Activated CD8-positive, alpha-beta memory T cell treated with anti-CD3 and anti-CD28 coated beads, Interleukin-2, amount 50 U/mL, for 24 hours (primary cell): ENCODE data around the gene KLF13.

Source experiments
- DNase-seq: peaks from one replicate; pipeline ENCODE4 v3.0.0-alpha.2; 2020; ENCODE audit errors: extremely low read depth

Gene KLF13

DNA sequence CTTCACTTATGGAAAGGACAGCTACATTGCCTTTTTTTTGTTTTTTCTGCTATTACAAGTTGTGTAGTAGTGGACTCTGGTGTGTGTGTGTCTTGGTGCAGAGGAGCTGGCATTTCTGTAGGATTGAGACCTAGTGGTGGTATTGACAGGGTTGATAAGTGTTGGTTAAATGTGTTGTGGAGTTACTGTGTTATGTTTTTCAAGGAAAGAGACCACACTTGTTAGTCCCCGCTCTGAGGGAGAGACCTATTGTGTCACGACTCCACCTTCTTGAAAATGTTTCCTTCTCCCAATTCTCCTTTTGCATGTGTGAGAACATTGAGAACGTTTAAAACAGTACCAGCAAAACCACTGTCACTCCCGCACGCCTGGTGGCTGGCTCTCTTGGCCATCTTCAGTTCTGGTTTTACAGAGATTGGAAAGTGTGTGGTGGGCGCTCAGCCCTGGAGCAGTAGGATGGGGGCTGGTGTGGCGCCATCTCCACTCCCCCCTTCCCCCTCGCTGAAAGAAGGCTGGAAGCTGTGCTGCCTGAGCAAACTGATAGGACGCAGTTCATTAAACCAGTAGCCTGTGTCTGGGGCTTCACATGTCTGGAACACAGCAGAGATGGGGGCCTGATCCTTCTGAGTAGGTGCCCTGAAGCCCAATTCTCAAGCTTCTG, 5.5 kb downstream of the KLF13 start:
- DNase-seq, result no peak

DNA sequence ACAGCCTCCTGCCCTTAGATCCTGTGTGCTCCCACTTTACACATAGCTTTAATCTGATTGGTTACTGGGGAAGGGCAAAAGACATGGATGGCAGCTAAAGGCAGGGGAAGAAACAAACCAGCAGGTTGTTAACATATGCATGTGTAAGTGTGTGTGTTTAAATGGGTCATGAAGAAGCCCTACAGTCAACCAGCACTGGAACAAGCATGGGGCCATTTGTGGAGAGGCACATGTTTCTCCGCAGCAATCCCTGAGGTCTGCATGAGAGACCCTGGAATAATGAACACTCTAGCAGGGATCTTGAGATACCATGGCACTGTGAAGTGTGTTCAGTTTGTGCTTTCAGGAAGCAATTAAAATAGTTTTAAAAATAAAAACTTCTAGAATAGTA, 6.0 kb downstream of the KLF13 start:
- no peak for DNase-seq

DNA sequence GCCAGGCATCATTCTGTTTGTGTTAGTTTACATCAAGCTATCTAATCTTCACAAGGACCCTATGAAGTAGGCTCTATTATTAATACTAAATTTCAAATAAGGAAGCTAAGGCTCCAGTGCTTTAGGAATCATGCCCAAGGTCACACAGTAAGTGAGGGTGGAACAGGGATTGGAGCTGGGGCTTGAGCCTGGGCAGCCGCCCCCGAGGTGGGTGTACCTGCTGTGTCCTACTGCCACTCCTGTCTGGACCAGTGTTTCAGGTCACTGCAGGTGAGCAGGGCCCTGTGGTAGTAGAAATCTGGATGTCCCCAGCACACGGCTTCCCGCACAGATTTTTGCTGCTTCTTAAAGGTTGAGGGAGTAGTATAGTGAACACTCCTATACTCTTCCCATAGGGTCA, 6.5 kb downstream of the KLF13 start:
- no peak for DNase-seq

DNA sequence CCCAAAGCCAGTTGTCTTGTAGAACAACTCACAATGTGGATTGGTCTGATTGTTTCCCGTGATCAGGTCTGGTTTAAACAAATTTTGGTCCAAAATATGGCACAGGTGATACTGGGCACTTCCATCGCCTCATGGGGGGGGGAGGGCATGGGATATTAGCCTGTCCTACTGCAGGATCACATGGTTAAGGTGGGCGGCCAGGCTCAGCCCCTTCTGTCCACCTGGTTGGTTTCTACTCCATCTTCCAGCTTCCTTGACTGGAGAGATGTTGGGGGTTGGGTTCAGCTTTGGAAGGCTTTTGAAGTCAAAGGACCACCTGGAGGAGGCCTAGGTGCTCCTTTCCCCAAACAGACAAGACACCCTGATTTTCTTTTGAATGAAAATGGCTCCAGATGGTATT, 7.2 kb downstream of the KLF13 start:
- no peak for DNase-seq

DNA sequence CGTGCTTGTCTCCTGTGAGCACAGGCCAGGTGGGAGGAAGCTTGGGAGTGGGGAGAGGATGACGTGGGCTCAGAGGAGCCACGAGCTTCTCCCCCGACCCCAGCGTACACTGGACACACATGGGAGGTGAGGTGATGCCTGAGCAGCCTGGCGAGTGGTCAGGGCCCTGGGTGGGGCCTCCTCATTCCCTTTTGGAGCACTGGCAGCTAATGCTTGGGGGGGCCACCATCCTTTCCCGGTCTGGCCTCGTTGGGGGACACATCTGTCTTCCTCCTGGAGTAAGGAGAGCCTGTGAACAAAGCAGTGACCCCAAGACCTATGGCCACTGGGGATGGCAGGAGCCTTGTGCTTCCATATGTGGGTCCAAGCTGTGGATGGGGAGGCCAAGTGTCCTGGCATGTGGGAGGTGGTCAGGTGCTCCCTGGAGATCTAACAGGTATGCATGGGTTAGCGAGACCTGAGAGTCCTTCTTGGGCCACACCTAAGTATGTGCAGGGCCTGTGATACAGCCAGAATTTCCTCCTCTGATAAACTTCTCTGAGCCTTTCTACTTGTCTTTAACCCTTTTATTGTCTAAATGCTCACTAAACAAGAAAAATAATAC, 9.5 kb downstream of the KLF13 start:
- DNase-seq, result no peak

DNA sequence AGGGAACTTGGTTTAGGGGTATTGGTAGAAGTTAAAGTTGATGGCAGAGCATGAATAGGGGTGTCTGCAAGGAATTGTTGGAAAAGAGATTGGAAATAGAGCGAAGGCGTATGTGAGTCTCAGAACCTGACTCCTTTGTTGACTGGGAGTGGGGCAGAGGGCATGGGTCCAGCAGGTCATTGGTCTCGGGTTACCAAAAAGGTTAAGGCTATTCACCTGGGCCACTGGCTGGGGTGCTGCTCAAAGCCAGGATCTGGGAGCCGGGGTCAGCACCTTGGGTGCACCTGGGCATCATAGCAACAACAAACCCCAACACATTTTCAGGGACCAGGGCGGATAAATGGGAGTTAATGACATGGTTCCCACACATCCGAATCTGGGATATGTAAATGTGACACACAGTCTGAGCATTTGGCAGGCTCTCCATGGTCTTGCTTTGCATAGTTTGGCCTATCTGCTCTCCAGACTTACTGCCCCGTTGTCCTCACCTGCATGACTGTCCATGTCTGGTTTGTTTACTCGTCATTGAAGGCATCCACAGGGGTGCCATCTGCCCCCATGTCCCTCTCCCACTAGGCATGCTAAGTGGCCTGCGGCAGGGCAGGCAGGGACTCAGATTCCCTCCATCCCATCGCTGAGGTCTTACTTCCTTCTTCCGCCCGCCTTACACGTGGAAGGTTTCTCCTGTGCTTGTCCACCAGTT, 10.1 kb downstream of the KLF13 start:
- no peak for DNase-seq

DNA sequence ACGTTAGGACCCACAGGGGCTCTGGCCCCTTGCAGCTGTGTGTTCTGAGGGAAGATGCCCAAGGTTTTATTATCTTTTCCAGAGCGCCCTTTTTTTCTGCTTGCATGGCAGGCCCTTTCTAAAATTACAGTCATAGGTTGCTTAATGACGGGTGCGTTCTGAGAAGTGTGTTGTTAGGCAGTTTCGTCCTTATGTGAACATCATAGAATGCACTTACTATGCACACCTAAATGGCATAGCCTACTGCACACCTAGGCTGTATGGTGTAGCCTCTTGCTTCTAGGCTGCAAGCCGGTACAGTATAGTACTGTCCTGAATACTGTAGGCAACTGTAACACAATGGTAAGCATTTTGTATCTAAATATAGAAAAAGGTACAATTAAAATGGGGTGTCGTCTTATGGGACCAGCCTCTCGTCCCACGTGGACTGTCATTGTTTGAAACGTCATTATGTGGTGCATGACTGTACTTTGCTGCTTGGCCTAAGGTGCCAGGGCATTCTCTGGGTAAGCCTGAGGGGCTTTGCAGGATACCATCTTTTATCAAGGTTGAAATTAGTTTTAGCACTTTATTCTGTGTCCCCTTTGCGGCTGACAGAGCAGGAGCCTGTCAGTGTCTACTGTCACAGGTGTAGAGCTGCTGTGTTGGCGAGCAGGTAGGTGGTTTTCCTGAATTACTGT, 10.9 kb downstream of the KLF13 start:
- no peak for DNase-seq

DNA sequence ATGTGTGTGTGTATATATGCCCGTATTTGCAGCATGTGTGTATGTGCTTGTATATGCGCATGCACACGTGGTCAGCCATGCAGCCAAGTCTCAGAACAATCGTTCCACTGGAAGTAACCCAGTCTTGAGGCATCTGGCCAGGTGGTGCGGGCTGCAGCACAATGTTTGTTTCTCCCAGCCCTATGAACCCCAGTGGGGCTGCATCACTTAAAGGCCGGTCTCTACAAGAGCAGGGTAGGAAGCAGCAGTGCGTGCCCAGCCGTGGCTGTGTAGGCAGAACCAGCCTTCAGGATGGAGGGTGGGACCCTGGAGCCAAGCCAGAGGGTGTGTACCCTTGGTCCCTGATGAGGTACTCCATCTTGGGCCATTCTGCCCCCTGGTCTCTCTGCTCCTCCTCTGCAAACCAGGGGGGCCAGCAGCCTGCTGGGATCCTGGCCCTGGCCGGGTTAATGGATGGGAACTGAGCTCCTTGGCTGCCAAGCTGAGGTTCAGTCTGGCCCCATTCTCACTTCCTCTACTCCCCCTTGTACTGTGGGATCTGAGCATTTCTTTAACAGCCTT, 11.8 kb downstream of the KLF13 start:
- DNase-seq, result no peak

DNA sequence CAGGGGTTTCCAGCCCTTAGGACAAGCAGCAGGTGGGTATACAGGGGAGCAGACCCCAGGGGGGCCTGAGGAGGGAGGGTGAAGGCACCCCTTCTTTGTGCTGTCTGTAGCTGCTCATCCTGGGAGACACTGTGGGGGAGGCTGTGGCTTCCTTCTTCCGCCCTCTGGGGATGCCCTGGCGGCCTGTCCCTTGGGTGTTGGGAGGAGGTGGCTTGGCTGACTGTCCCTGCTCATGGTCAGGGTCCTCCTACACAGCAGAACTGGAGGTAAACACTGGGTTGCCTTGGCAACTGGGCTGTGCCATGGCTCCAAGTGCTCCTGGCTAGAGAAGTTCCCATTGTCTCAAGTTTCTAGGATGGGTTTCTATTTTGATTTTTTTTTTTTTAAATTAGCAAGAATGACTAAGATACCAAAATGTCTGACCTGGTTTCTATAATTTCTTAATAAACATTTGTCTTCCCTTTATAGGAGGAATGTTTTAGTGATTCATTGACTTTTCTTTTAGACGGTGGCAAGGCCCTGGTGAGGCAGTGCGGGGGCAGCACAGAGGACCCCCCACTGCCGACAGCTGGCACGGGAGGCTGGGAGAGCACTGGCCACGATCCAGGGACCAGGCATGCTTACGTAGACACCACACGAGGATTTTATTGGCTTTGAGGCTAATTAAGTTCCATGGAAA, 12.4 kb downstream of the KLF13 start:
- no peak for DNase-seq

DNA sequence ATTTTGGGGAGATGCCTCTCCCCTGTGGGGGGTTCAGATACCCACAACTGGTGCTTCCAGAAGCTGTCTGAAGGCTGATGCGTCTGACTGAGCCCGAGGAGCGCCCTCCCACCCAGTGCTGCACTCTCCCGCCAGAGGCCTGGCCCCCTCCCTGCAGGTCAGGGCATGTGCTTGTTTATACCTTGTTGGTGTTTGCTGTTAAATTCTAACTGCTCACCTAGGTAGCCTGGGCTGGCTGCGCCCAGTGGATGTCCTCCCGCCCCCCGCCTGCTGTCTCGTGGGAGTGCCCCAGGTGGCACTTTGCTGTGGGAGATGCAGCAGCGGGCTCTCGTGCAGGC, 12.9 kb downstream of the KLF13 start:
- DNase-seq, result no peak

DNA sequence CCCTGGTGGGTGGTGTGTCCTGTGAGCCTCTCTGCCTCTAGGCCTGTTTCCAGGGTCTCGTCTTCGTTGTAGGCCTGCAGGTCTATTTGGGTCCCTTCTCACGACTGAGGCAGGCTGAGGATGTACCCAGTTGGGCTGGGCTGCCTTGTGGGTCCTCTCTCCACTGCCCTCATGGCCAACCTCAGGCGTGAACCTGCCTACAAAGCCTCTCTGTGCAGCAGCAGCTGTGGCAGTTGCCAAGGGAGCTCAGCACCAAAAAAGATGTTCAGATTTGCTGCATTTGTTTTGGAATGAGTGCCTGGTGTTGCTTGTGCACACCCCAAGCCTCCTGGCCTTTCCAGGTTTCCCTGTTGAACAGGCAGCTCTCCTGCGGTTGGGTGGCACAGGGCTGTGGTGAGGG, 13.4 kb downstream of the KLF13 start:
- no peak for DNase-seq

DNA sequence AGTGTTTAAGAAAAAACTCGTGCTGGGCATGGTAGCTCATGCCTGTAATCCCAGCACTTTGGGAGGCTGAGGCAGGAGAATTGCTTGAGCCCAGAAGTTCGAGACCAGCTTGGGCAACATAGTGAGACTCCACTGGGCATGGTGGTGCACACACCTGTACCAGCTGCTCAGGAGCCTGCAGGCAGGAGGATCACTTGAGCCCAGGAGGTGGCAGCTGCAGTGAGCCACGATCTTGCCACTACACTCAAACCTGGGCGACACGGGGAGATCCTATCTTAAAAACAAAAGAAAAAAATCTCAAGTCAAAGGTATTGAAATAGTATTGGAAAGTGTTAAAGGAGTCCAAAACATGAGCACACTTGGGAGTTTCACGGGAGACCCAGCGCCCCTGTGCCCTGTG, 14.0 kb downstream of the KLF13 start:
- no peak for DNase-seq

DNA sequence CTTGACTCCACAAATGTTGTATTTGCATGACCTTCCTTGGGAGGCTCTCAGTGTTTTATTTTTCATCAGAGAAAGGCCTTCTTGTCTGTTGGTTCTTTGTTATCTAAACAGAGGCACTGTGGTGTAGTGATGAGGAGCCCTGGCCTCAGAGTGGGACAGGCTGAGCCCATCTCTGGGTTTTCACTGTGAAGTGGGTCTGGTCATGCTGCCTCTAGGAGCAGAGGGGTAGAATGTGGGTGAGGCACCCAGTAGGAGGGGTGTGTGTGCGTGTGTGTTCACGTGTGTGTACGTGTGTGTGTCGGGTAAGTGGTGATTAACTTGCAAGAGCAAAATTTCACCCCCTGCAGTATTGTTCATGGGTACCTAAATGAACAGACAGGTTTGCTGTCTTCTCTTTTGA, 14.4 kb downstream of the KLF13 start:
- no peak for DNase-seq

DNA sequence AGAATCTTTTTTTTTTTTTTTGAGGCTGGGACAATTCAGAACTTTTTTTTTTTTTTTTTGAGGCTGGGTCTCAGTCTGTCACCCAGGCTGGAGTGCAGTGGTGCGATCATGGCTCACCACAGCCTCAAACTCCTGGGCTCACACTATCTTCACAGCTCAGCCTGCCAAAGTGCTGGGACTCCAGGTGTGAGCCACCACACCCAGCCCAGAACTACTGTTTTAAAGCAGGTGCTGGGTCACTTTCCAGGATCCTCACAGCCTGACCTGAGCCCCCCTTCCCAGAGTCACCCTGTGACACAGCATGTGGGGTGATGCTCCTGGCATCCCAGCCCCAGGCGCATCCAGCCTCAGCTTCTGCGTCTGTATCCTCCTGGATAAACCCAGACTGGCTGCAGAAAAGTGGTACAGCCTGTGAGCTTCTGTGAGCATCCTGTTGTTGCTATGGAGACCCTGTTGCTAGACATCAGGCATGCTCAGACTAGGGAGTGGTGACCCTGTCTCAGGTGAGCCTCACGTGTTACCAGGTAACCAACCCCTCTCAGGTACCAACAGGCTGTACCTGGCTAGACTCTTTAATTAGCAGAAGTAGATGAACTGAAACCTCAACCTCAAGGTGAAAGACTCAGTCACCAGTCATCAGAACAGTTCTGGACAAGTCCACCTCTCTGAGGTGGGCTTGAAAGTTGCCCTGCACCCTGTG, 15.0 kb downstream of the KLF13 start:
- no peak for DNase-seq

DNA sequence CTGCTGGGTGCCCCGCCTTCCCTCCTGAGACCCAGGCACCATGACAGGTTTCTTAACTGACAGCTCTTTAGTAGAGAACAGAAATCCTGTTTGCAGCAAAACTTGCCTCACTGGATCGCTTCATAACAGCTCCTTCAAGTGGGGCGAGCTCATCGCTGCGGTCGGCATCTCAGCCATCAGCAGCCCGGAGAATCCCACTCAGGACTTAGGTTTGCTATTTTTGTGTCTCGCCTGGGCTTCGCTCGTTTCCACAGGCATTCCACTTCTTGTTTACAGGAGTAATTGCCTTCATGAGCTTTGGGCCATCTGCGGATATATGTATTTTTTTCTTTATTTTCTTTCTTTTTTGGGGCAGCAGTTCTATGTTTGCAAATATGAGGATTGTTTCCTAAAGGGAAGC, 15.7 kb downstream of the KLF13 start:
- DNase-seq, result no peak

DNA sequence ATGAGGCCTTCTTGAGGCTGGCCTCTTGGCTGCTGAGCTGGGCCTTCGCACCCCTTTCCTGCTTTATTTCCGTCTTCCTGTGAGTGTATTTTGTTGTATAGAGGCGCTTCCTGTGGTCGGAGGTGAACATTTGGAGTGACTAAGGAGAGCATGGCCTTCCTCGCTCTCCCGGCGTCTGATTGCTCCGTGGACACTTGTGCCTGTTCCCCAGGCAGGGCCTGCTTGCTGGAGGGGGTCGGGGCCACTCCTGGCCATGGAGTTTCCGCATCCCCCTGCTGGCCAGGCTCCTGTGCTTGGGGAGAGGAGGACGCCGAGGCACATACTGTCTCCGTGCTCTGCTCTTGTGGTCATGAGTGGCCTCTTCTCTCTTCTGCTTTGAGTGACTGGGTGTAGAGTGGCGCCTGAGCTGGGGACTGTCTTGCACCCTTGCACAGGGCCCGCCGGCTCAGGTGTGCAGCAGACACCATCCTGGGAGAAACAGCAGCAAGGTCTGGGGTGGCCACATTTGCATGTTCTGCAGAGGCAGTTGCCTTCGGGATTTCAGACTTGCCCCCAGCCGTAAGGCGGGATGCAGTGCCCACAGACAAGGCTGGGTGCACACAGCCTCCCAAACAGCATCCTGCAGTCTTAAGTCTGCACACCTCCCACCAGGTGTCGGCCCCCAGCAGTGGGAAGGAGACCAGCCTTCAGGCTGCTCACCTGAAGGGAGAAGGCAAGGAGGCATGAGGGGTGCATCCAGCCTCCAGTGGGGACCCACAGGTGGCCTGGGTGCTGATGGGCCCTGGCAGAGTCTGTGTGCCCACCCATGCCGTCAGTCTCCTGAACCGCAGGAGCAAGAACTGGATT, 16.4 kb downstream of the KLF13 start:
- DNase-seq, result no peak

DNA sequence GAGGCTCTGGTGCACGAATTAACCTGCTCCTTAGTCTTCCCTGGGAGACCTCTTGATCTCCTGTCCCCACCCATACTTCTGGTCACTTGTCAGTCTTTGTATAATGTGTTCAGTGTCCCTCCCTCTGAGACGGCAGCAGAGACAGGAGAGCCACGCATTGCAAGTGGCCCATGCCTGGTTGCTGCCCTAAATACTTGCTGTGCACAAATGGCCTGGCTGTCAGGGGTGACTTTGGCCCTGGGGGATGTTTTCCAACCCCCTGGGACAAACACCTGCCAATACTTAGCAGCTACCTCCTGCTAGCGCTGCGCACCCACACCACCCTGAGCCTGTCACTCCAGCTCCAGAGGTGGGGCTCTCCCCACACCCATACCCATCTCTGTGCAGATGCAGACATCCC, 17.2 kb downstream of the KLF13 start:
- DNase-seq, result no peak

DNA sequence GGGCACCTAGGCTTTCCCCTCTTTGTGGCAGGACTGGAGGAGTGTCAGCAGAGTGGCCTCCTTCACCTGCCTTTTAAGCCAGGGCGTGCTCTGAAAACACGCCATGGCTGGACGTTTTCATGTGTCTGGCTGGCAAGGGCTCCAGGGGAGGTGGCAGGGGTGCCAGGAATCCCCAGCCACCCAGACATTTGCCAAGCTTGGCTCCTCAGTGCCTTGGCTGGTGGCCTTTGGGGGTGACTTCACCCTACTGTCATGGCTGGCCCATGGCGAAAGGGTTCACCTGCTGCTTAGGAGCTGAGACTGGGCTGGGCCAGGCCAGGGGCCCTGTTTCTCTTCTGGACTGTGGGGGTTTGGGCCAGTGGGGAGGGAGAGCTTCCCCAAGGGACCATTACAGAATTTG, 17.6 kb downstream of the KLF13 start:
- no peak for DNase-seq

DNA sequence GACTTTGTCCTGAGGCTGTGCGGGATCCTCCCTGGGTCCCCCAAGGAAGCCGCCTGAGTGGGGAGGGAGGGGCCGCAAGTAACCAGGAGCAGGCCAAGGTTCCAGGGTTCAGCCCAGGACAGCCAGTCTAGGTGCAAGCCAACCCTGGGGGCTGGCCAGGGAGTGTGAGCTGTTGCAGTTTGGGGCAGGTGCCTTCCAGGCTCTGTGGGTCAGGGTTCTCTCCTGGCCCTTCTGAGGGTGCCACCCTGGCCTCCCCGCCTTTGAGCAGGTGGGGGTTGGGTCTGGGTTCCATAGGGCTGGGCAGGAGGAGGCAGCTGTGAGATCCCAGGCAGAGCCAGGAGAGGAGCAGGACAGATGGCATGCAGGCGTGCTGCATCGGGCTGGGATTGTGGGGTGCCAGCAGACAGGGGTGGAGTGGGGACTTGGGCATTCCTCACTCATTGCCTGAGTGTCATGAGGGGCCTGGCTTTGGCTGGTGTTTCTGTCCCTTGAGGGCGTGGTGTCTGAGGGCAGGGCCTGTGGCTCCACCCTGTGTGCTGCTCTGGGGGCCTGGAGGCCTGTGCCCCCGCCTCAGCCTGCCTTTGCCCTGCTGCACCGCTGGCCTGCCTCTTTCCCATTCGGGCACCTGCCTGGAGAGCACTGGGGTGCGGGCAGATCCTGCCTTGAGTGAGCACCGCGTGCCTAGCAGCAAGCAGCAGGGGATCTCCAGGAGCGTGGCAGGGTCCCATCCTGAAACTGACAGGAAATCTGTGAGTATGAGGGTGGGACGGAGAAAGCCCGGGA, 18.4 kb downstream of the KLF13 start:
- no peak for DNase-seq
